ENCODE measurements around the gene SERTM1.

GRCh38 chr13:36683701-36684100, 9.9 kb downstream of the SERTM1 start:
- TF ChIP-seq POLR2AphosphoS5 (IDR thresholded peaks at IDR 0.05; ENCODE audit: low read length) (no peak), CBX5 (IDR thresholded peaks at IDR 0.05; ENCODE audit: low read depth) (no peak), SUZ12 (IDR thresholded peaks at IDR 0.05; ENCODE audit: unreplicated experiment) (no peak), RCOR1 (conservative IDR thresholded peaks at IDR 0.05; ENCODE audit: low read depth, low read length) (no peak), GABPA (IDR thresholded peaks at IDR 0.05; ENCODE audit: low read depth) (no peak)
- TF ChIP-seq, protein P1, sequence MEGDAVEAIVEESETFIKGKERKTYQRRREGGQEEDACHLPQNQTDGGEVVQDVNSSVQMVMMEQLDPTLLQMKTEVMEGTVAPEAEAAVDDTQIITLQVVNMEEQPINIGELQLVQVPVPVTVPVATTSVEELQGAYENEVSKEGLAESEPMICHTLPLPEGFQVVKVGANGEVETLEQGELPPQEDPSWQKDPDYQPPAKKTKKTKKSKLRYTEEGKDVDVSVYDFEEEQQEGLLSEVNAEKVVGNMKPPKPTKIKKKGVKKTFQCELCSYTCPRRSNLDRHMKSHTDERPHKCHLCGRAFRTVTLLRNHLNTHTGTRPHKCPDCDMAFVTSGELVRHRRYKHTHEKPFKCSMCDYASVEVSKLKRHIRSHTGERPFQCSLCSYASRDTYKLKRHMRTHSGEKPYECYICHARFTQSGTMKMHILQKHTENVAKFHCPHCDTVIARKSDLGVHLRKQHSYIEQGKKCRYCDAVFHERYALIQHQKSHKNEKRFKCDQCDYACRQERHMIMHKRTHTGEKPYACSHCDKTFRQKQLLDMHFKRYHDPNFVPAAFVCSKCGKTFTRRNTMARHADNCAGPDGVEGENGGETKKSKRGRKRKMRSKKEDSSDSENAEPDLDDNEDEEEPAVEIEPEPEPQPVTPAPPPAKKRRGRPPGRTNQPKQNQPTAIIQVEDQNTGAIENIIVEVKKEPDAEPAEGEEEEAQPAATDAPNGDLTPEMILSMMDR (IDR thresholded peaks at IDR 0.05 in 2 of 3, conservative IDR thresholded peaks at IDR 0.05 in 1 of 3; ENCODE audit: control insufficient read depth in 2 of 3, extremely low read depth in 1 of 3, insufficient read depth in 1 of 3, low read depth in 3 of 3, low read length in 3 of 3) = no peak

Measured in GM12878 (cell line).